Measurements from ENCODE around the gene VMP1.
"Not testable (repeated sequence)": the region's sequence is repeated elsewhere in the genome, so short reads cannot be mapped to it uniquely, and the experiment has no call there.

Gene VMP1

GRCh38 chr17:59842901-59843652, 135.6 kb downstream of the VMP1 start:
- DNase-seq: peak; percentile 61

GRCh38 chr17:59844884-59845594, 137.6 kb downstream of the VMP1 start:
- DNase-seq: peak; percentile 58

- peak; percentile 99 for DNase-seq
These were observed 138.3 kb downstream of the VMP1 start for GRCh38 chr17:59845595-59846393.

- peak; percentile 89 for DNase-seq
These were observed 139.1 kb downstream of the VMP1 start for GRCh38 chr17:59846394-59847165.

- DNase-seq: no peak
These were observed 140.9 kb downstream of the VMP1 start for GRCh38 chr17:59848385-59848668.

GRCh38 chr17:59848778-59849177, 141.3 kb downstream of the VMP1 start:
- DNase-seq: peak; percentile 23

- DNase-seq: not testable (repeated sequence)
These were observed 142.9 kb downstream of the VMP1 start for GRCh38 chr17:59850311-59850710.

- no peak for DNase-seq
These were observed 144.3 kb downstream of the VMP1 start for GRCh38 chr17:59851439-59852375.

- DNase-seq: not testable (repeated sequence)
These were observed 145.4 kb downstream of the VMP1 start for GRCh38 chr17:59852847-59853167.

- DNase-seq: peak; percentile 96
These were observed 145.9 kb downstream of the VMP1 start for GRCh38 chr17:59853168-59853918.

GRCh38 chr17:59853919-59854729, 146.7 kb downstream of the VMP1 start:
- DNase-seq: not testable (repeated sequence)

GRCh38 chr17:59856859-59857794, 149.7 kb downstream of the VMP1 start:
- no peak for DNase-seq

- no peak for DNase-seq
These were observed 150.8 kb downstream of the VMP1 start for GRCh38 chr17:59858167-59858816.

GRCh38 chr17:59858932-59859331, 151.5 kb downstream of the VMP1 start:
- no peak for DNase-seq

- DNase-seq: peak; percentile 58
These were observed 152.1 kb downstream of the VMP1 start for GRCh38 chr17:59859444-59860025.

- DNase-seq: no peak
These were observed 156.2 kb downstream of the VMP1 start for GRCh38 chr17:59863616-59864015.

GRCh38 chr17:59869941-59870218, 162.4 kb downstream of the VMP1 start:
- no peak for DNase-seq

GRCh38 chr17:59870482-59870881, 163.0 kb downstream of the VMP1 start:
- no peak for DNase-seq

Measured in NCI-H69 (cell line).